ENCODE measurements around the gene ZNF791.
A peak's percentile ranks its signal among the peaks of the same experiment; 100 is the strongest.
"Not testable (repeated sequence)": the region's sequence is repeated elsewhere in the genome, so short reads cannot be mapped to it uniquely, and the experiment has no call there.

Gene ZNF791

GRCh38 chr19:12665671-12666264 is 55.0 kb downstream of the ZNF791 start:
- DNase-seq (ENCODE audit: low read depth in 2 of 3, low spot score in 1 of 3) = no peak

GRCh38 chr19:12666265-12667048 is 55.7 kb downstream of the ZNF791 start, which contains the start of the genes MAN2B1 and WDR83:
MAN2B1 (minus strand) TSS chr19:12666742; CDS start chr19:12666701, 41 bp downstream.
WDR83 (plus strand) TSS chr19:12666807; CDS start chr19:12669791, 2,984 bp downstream.
- peak; percentile 55 to 80 (median 69) for DNase-seq (ENCODE audit: low read depth in 2 of 3, low spot score in 1 of 3)

GRCh38 chr19:12667731-12668302 is 57.1 kb downstream of the ZNF791 start:
- no peak for DNase-seq (ENCODE audit: low read depth in 2 of 3, low spot score in 1 of 3)

GRCh38 chr19:12668346-12668745 is 57.6 kb downstream of the ZNF791 start:
- DNase-seq (ENCODE audit: low read depth in 2 of 3, low spot score in 1 of 3) = no peak

- peak; percentile 43 to 60 (median 44) for DNase-seq (ENCODE audit: low read depth in 2 of 3, low spot score in 1 of 3)
Observed at GRCh38 chr19:12668932-12669269, 58.2 kb downstream of the ZNF791 start.

DNA sequence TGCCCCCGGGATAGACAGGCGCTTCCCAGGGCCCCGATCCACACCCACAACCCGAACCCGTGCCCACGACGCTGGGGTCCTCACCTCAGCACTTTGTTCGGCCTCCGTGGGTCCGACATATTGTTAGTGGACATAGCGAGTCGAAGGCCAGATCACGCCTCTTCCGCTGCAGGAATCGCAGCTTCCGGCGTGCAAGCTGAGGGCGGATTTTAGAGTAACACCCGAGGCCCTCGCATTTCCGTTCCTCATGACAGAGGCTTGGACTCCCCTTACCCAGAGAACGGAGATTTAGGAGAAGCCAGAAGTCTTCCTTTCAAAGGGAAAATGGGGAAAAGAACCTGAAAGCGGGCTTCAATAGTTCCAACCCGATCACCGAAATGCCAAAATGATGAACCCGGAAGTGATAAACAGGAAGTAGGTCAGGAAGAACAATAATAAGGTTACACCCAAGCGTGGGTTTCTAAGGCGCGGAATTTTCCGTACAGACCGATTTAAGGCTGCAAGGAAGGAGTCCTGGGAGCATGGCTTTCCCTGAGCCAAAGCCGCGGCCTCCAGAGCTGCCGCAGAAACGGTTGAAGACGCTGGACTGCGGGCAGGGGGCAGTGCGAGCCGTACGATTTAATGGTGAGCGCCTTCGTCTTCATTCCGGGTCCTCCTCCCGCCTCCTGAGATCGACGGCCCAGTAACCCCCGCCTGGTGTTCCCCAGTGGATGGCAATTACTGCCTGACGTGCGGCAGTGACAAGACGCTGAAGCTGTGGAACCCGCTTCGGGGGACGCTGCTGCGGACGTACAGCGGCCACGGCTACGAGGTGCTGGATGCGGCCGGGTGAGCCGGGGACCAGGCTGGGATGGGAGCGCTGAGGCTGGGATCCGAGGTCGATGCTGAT is 58.8 kb downstream of the ZNF791 start:
- peak; percentile 40 to 77 (median 66) for DNase-seq (ENCODE audit: low read depth in 2 of 3, low spot score in 1 of 3)

DNA sequence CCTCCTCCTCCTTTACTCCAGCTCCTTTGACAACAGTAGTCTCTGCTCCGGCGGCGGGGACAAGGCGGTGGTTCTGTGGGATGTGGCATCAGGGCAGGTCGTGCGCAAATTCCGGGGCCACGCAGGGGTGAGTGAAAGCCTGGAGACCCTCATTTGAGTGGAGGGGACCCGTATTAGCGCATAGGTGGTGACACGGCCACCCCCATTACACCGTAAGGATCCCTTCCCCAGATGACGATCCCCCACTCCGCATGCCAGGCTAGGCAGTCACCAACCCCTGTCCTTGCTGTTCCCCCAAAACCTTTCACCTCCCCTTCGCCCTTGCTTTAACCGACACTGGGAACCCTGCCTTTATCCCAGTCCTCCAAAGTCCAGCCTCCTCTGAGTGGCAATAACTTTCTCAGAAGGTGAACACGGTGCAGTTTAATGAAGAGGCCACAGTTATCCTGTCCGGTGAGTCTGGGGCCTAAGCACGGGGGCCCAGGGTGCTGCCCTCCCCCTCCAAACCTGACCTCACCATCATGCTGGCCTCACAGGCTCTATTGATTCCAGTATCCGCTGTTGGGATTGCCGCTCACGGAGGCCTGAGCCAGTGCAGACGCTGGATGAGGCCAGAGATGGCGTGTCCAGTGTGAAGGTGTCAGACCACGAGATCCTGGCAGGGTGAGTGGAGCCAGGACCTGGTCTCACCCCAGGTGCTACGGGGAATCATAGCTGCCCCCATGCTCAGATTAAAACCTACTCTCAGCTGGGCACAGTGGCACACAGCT is 59.6 kb downstream of the ZNF791 start:
- DNase-seq (ENCODE audit: low read depth in 2 of 3, low spot score in 1 of 3) = no peak

GRCh38 chr19:12672744-12673143 is 62.0 kb downstream of the ZNF791 start:
- no peak for DNase-seq (ENCODE audit: low read depth in 2 of 3, low spot score in 1 of 3)

DNA sequence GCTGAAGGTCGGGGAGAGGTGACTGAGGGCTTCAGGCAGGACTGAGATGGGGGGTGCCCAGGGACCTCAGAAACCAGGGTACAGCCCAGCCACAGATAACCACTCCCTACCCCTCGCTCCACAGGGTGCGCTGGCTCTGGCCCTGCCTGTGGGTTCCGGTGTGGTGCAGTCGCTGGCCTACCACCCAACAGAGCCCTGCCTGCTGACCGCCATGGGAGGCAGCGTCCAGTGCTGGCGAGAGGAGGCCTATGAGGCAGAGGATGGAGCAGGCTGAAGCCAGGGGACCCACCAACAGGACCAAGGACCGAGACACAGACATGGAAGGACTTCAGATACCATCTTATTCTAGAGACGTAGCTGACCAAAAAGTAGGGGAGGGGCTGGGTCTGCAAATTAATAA is 64.7 kb downstream of the ZNF791 start:
- no peak for DNase-seq (ENCODE audit: low read depth in 2 of 3, low spot score in 1 of 3)

DNA sequence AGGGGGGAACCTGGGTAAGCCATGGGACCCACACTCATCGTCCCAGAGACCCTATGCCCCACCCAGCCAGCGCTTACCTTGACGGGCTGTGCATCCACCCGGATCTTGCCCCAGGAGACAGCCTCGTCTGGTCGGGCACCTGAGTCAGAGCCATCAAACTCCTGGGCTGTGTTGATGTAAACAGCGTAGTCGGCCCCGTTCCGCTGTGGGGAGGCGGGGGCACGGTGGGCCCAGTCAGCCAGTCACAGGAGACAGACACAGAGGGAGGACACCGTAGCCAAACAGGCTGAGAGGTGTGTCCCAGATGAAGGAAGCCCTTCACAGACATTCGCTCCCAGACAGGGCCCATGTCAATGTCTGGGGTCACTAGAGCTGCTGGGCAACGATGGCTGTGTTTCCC is 65.2 kb downstream of the ZNF791 start:
- DNase-seq (ENCODE audit: low read depth in 2 of 3, low spot score in 1 of 3) = no peak

GRCh38 chr19:12676384-12676792 is 65.7 kb downstream of the ZNF791 start:
- peak; percentile 81 to 93 (median 86) for DNase-seq (ENCODE audit: low read depth in 2 of 3, low spot score in 1 of 3)

DNA sequence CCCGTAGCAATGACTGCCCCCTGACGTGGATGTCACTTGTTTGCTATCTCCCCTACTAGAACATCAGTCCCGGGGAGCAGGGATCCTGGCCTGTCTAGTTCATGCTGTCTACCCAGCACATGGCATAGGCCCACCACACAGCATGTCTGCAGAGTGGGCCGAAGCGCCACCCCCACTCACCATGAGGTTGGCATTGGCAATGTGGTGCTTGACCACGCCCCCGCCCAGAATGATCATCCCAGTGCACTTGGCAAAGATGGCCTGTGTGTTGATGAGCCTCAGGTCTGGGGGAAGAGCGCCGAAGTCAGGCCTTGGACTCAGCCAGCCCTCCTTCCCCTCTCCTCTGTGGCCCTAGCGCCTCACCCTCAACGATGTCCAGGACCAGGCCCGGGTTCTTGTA is 66.2 kb downstream of the ZNF791 start:
- no peak for DNase-seq (ENCODE audit: low read depth in 2 of 3, low spot score in 1 of 3)

- DNase-seq (ENCODE audit: low read depth in 2 of 3, low spot score in 1 of 3) = not testable (repeated sequence)
Observed at GRCh38 chr19:12678039-12678438, 67.3 kb downstream of the ZNF791 start.

GRCh38 chr19:12680034-12680433 is 69.3 kb downstream of the ZNF791 start:
- DNase-seq (ENCODE audit: low read depth in 2 of 3, low spot score in 1 of 3) = no peak

- peak; percentile 87 to 93 (median 87) for DNase-seq (ENCODE audit: low read depth in 2 of 3, low spot score in 1 of 3)
Observed at GRCh38 chr19:12681074-12681987, 70.6 kb downstream of the ZNF791 start, which contains the start of gene DHPS. DHPS (minus strand) TSS chr19:12681880; CDS start chr19:12681766, 114 bp downstream.
